GM12892 (cell line): ENCODE results near the gene RAET1E.
"Not testable (repeated sequence)": the region's sequence is repeated elsewhere in the genome, so short reads cannot be mapped to it uniquely, and the experiment has no call there.

Experiments used
- POLR2A ChIP-seq: IDR thresholded peaks from 2 replicates; pipeline ENCODE4 v1.6.1; 2011; ENCODE audit warnings: low read depth, low read length, control low read depth
- TAF1 ChIP-seq: IDR thresholded peaks from 2 replicates; pipeline ENCODE4 v1.6.1; 2011; ENCODE audit warnings: low read depth, mild to moderate bottlenecking, control low read depth, low read length, borderline replicate concordance

DNA sequence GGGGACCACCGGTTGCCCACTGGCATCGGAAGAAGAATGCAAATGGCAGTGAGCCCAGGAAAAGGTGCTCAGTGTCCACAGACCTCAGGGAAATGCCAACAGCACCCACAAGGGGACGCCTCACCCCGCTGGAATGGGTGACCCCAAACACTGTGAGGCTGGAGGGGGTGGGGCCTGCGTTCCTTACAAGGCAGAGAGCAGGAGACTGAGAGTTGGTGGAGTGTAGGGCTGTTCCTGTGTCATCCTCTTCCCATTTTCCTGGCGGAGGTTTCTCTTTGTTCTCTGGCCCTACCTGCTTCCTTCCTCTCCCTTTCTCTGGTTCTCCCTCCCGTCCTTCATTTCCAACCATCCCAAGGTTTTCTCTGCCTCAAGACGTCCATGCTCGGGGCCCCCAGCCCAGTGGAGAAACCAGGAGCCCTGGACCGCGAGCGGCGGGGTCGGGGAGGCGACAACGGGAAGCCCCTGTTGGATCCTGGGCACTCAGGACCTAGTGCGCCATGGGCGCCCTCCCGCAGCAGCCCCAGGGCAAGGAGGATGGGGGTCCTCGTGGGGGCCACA is 40.2 kb upstream of the RAET1E start:
- not testable (repeated sequence) for TF ChIP-seq POLR2A, TAF1
